Stimulated activated naive B cell treated with anti-CD40 and anti-IgM and Interleukin-4, amounts not matched to agents 10 μg/mL and 1 μg/mL and 100 μg/mL, for 72 hours (primary cell): ENCODE measurements around the gene TNIK.

ENCODE experiments used
- ATAC-seq, 2 donors: fragments of 150-1000 bp; cut with Tn5 transposase; replicated peaks; 2 replicates each; pipeline ENCODE4 v1.10.0; 2021; ENCODE audit warnings: moderate library complexity in 1 of 2
- DNase-seq: peaks from one replicate; pipeline ENCODE4 v3.0.0; 2021
- H3K27ac Mint-ChIP-seq: one replicate; pipeline ENCODE4 v1.8.0; 2022; ENCODE audit warnings: mild to moderate bottlenecking, mixed read lengths
- H3K27me3 Mint-ChIP-seq, 2 donors: one replicate each; pipeline ENCODE4 v1.8.0; 2022; ENCODE audit warnings: mixed read lengths in 2 of 2
- H3K36me3 Mint-ChIP-seq, 2 donors: one replicate each; pipeline ENCODE4 v1.8.0; 2022; ENCODE audit warnings: mixed read lengths in 2 of 2, mild to moderate bottlenecking in 1 of 2
- H3K4me1 Mint-ChIP-seq, 2 donors: one replicate each; pipeline ENCODE4 v1.8.0; 2022; ENCODE audit warnings: mixed read lengths in 2 of 2, mild to moderate bottlenecking in 1 of 2
- H3K4me3 Mint-ChIP-seq, 2 donors: one replicate each; pipeline ENCODE4 v1.8.0; 2022; ENCODE audit warnings: mild to moderate bottlenecking in 2 of 2, mixed read lengths in 2 of 2, moderate library complexity in 1 of 2
- H3K9me3 Mint-ChIP-seq, 2 donors: one replicate each; pipeline ENCODE4 v1.8.0; 2022; ENCODE audit warnings: mixed read lengths in 2 of 2, mild to moderate bottlenecking in 1 of 2

TNIK gene

GRCh38 chr3:171354049-171354705 lies 106.0 kb downstream of the TNIK start:
- Mint-ChIP-seq H3K4me1 (no peaks in the 10 kb centered on the region), H3K9me3 (no peaks in the 10 kb centered on the region), H3K27ac (peak overlapping the region; percentile 37), H3K27me3 (no peaks in the 10 kb centered on the region), H3K36me3 (peaks cover 0 to 2% of the 10 kb centered on the region in 2 donors), H3K4me3 (no peak overlapping the region)
- DNase-seq = no peak
- ATAC-seq = no peak

GRCh38 chr3:171353423-171353822 lies 106.8 kb downstream of the TNIK start:
- Mint-ChIP-seq H3K4me3 (no peak overlapping the region), H3K27me3 (no peaks in the 10 kb centered on the region), H3K36me3 (no peaks in the 10 kb centered on the region), H3K9me3 (no peaks in the 10 kb centered on the region), H3K27ac (no peak overlapping the region), H3K4me1 (no peaks in the 10 kb centered on the region)
- ATAC-seq = no peak
- no peak for DNase-seq

DNA sequence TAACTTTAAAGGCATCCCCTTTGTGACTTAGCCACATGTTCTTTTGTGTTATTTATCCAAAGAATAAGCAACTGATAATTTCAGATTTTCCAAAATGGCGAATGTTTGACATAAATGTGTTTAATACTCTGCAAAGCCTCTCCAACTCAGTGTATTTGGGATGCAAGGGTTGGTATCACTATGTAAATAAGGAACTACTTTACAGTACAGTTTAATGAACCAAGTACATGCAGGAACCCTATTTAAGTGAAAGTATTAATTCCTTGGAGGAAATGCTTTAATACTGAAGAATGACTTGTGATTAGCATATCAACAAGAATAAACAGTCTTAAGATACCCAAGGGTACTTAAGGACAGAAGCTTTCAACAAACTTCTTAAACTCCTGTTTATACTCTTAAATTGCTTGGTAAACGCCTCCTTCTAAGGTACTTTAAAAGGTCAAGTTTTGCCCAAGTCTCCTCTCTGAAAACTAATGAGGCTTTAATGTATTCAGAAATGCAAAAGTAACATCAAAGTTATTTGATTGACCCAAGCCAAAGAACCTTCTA lies 107.7 kb downstream of the TNIK start:
- H3K4me1 Mint-ChIP-seq = peaks cover 0 to 6% of the 10 kb centered on the region in 2 donors
- ATAC-seq = no peak
- no peak overlapping the region for H3K27ac Mint-ChIP-seq
- no peaks in the 10 kb centered on the region for H3K36me3 Mint-ChIP-seq
- no peak overlapping the region for H3K4me3 Mint-ChIP-seq
- no peaks in the 10 kb centered on the region for H3K9me3 Mint-ChIP-seq
- DNase-seq = no peak
- H3K27me3 Mint-ChIP-seq = no peaks in the 10 kb centered on the region

DNA sequence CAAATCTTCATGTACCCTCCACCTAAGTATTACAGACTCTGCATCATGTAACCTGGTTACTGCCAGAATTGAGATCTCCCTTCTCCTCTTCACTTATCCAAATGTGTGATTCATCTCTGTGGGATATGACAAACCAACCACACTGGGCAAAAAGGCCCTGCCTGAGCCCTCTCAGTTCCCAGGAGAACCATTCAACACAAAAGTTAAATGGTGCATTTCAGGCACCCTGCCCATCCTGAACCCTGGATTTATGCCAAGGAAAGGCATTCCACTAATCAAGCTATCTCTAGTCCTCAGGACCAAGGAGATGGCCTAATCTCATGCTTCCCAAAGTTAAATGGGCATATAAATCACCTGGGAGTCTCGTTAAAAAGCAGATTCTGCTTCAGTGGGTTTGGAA lies 108.5 kb downstream of the TNIK start:
- Mint-ChIP-seq H3K27ac (no peak overlapping the region), H3K4me3 (no peak overlapping the region), H3K4me1 (peaks cover 5 to 14% of the 10 kb centered on the region in 2 donors), H3K36me3 (no peaks in the 10 kb centered on the region), H3K9me3 (no peaks in the 10 kb centered on the region), H3K27me3 (no peaks in the 10 kb centered on the region)
- DNase-seq (no peak), ATAC-seq (no peak)

GRCh38 chr3:171350364-171350763 lies 109.8 kb downstream of the TNIK start:
- Mint-ChIP-seq H3K27me3 (no peaks in the 10 kb centered on the region), H3K27ac (no peak overlapping the region), H3K4me1 (peaks cover 7 to 15% of the 10 kb centered on the region in 2 donors), H3K9me3 (peaks cover 0 to 2% of the 10 kb centered on the region in 2 donors), H3K36me3 (peaks cover 0 to 2% of the 10 kb centered on the region in 2 donors), H3K4me3 (no peak overlapping the region)
- ATAC-seq (no peak), DNase-seq (no peak)

DNA sequence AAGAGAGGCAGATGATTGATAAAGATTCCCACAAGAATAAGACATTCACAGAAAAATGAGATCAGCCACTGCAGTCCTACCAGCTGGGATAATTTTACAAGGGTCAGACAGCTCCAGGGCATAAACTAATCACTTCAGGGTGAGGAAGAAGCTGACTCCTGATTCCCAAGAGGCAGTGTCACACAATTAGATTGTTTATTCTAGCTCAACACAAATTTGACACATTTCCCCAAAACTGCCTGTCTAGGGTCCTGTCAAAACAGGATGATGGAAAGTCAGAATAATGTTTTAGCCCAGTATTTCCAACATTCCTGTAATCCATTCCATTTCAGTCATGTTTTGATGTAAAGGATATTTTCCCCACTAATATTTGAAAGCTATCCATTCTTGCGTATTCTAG lies 110.8 kb downstream of the TNIK start:
- no peak overlapping the region for H3K4me3 Mint-ChIP-seq
- H3K9me3 Mint-ChIP-seq = peaks cover 0 to 2% of the 10 kb centered on the region in 2 donors
- no peak for ATAC-seq
- peaks cover 0 to 2% of the 10 kb centered on the region in 2 donors for H3K36me3 Mint-ChIP-seq
- no peaks in the 10 kb centered on the region for H3K27me3 Mint-ChIP-seq
- H3K27ac Mint-ChIP-seq = no peak overlapping the region
- peaks cover 7 to 15% of the 10 kb centered on the region in 2 donors for H3K4me1 Mint-ChIP-seq
- DNase-seq = no peak

DNA sequence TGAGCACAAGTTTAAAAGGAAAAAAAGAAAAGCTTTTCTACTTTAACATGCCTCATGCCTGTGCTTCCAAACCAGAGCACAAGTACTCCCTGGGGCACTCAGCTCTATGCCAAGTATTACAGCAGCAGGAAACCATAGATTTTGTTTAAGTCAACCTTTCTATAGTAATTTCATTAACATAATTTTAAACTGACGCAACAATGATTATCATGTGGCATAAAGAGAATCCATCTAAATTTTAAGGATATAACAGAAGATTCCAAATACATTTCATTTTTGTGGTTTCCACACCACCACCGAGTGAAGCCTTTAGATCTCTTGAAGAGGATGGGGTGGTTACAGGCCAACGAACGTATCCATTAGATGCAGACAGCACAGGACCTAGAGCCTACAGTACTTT lies 112.1 kb downstream of the TNIK start:
- peak overlapping the region; percentile 7 for H3K27ac Mint-ChIP-seq
- no peak for DNase-seq
- H3K4me1 Mint-ChIP-seq = peaks cover 7 to 15% of the 10 kb centered on the region in 2 donors

DNA sequence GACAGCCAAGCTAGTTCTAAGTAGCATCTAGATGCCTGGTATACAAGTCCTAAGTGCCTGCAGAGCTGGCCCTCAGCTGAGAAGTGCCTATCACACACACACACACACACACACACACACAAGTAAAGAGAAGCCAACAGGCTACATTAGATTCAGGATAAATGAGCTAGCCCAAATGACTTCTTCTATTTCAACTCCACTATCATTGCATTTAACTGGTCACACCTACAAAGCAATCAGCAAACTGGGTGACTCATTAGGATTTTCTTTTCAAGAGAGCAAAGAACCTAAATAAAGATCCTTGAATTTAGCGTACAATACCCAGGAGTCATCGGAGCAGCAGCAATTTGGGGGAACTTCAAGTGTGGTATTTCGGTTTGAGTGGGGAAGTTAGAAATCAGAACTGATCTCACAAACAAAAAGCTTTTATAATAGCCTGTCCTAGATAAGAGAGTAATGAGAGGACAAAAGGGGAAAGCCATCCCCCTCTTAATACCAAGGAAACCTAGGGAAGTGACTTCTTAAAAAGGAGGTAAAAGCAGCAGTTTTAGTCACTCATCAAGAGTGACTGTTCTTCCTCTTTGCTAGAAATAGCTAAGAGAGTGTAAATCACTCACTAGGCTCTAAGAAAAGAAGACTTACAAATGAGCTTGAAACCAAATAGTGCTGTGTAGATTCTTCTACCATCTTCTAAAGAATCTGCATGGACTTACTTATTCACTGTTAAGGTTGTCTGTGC lies 112.7 kb downstream of the TNIK start:
- ATAC-seq (peak; percentile 83 to 88), DNase-seq (peak; percentile 21)
- H3K9me3 Mint-ChIP-seq = peaks cover 0 to 5% of the 10 kb centered on the region in 2 donors
- H3K4me1 Mint-ChIP-seq = peaks cover 7 to 15% of the 10 kb centered on the region in 2 donors
- H3K27ac Mint-ChIP-seq = peak overlapping the region; percentile 7
- H3K27me3 Mint-ChIP-seq = no peaks in the 10 kb centered on the region
- no peak overlapping the region for H3K4me3 Mint-ChIP-seq
- H3K36me3 Mint-ChIP-seq = peaks cover 2 to 3% of the 10 kb centered on the region in 2 donors

More for the DNA sequence above, 112.1 kb downstream of the TNIK start:
- no peaks in the 10 kb centered on the region for H3K27me3 Mint-ChIP-seq
- peaks cover 0 to 2% of the 10 kb centered on the region in 2 donors for H3K36me3 Mint-ChIP-seq
- no peak overlapping the region for H3K4me3 Mint-ChIP-seq
- ATAC-seq = peak in 1 of 2 donors; percentile 2
- H3K9me3 Mint-ChIP-seq = peaks cover 0 to 2% of the 10 kb centered on the region in 2 donors

DNA sequence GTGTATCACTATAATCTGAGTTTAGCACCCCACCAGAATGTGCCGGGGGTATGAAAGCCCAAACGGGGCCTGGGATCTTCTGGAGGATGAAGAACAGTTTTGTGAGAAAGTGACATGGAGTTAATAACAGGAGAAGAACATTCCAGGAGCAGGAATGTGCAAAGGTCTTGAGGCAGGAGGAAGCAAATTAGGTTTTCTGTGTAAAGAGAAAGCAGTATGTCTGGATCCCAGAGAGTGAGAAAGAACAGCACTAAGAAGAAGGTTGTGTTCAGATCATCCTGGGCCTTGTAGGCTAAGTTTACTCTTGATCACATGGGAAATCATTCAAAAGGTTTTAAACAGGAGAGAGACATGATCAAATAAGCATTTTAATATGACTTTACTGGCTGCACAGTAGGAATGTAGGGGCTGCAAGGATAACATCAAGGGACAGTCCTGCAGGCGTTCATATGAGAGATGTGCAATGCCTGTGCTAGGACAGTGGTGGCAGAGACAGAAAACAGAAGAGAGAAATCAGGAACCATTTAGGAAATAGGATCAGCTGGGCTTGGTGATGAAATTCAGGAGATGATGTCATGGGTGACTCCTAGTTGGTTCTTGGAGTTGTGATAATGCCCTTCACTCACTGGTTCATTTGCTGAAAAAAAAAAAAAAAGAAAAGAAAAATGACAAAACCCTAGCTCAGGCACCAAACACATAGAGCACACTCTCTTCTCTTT lies 113.5 kb downstream of the TNIK start:
- peaks cover 0 to 8% of the 10 kb centered on the region in 2 donors for H3K9me3 Mint-ChIP-seq
- H3K36me3 Mint-ChIP-seq = peaks cover 2 to 3% of the 10 kb centered on the region in 2 donors
- H3K4me1 Mint-ChIP-seq = peaks cover 7 to 15% of the 10 kb centered on the region in 2 donors
- DNase-seq = no peak
- H3K4me3 Mint-ChIP-seq = no peak overlapping the region
- no peaks in the 10 kb centered on the region for H3K27me3 Mint-ChIP-seq
- peak overlapping the region; percentile 40 for H3K27ac Mint-ChIP-seq
- ATAC-seq = no peak

DNA sequence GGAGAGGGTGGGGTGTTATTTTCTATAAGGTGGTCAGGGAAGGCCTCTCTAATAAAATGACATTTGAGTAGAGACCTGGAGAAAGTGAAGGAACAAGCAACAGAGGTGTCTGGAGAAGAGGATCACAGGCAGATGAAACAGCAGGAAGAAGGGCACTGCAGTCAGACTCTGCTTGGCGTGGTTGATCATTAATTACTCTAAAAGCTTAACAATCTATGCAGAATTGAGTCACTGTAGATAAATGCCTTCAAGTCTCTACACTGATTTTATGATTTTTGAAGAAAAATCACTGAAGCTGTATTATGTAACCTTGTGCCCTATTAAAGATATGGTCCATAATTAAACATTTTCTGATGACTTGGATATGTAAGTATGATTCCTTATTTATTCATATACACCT lies 114.2 kb downstream of the TNIK start:
- H3K27ac Mint-ChIP-seq = no peak overlapping the region
- peaks cover 7 to 15% of the 10 kb centered on the region in 2 donors for H3K4me1 Mint-ChIP-seq
- no peak overlapping the region for H3K4me3 Mint-ChIP-seq

GRCh38 chr3:171345107-171345843 lies 114.9 kb downstream of the TNIK start:
- Mint-ChIP-seq H3K27ac (no peak overlapping the region), H3K27me3 (no peaks in the 10 kb centered on the region), H3K4me1 (peaks cover 7 to 15% of the 10 kb centered on the region in 2 donors), H3K9me3 (peaks cover 0 to 8% of the 10 kb centered on the region in 2 donors), H3K4me3 (no peak overlapping the region), H3K36me3 (peaks cover 2 to 3% of the 10 kb centered on the region in 2 donors)
- ATAC-seq (no peak), DNase-seq (no peak)

More for the DNA sequence above, 114.2 kb downstream of the TNIK start:
- no peaks in the 10 kb centered on the region for H3K27me3 Mint-ChIP-seq
- ATAC-seq (no peak), DNase-seq (no peak)
- peaks cover 2 to 3% of the 10 kb centered on the region in 2 donors for H3K36me3 Mint-ChIP-seq
- peaks cover 0 to 8% of the 10 kb centered on the region in 2 donors for H3K9me3 Mint-ChIP-seq

DNA sequence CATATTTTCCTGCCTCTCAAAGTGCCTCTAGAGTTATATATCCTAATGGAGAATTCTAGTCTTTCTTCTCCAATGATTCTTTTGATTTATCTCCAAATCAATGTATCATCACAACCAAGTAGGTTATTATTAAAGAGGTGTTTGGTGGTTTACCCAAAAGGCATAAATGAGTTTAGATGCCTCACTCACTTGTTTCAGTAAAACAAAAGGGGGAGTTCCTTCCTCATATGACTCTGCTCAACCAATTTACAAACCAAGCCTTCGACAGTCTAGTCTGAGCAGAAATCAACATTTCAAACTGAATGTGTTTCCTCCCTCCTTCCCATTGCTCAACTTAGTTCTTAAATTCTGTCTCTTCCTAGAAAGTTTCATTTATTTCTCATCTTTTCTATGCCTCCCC lies 116.5 kb downstream of the TNIK start:
- peaks cover 2 to 3% of the 10 kb centered on the region in 2 donors for H3K36me3 Mint-ChIP-seq
- no peaks in the 10 kb centered on the region for H3K27me3 Mint-ChIP-seq
- H3K27ac Mint-ChIP-seq = no peak overlapping the region
- peaks cover 7 to 15% of the 10 kb centered on the region in 2 donors for H3K4me1 Mint-ChIP-seq
- DNase-seq = no peak
- H3K9me3 Mint-ChIP-seq = peaks cover 0 to 8% of the 10 kb centered on the region in 2 donors
- no peak overlapping the region for H3K4me3 Mint-ChIP-seq
- ATAC-seq = no peak

- ATAC-seq (no peak), DNase-seq (no peak)
- Mint-ChIP-seq H3K9me3 (peaks cover 0 to 8% of the 10 kb centered on the region in 2 donors), H3K4me1 (peaks cover 7 to 13% of the 10 kb centered on the region in 2 donors), H3K27ac (no peak overlapping the region), H3K27me3 (no peaks in the 10 kb centered on the region), H3K36me3 (peaks cover 2 to 3% of the 10 kb centered on the region in 2 donors), H3K4me3 (no peak overlapping the region)
Measured at GRCh38 chr3:171342783-171343420, 117.3 kb downstream of the TNIK start.
